ENCODE measurements around the gene TCOF1. TPM values are rescaled to one million over a fixed set of nuclear protein-coding genes. Genes with fewer than 3 reads are reported as not detected.

The TCOF1 gene
- total and polyA plus RNA-seq, 2 donors (not counting 3 experiments of a cell fraction or from before 2014, with no cell fraction given) = 11.2 to 52.0 TPM

- Histone ChIP-seq H3K4me1 (ENCODE audit: control insufficient read depth, extremely low read depth, insufficient read depth, low read length) (peaks cover 4% of the 10 kb centered on the region), H2AFZ (ENCODE audit: low read depth, low read length) (no peak overlapping the region), H3K27me3 (ENCODE audit: control insufficient read depth in 2 of 2, insufficient read depth in 2 of 2, low read length in 2 of 2) (no peaks in the 10 kb centered on the region), H3K9me3 (replicated peaks; ENCODE audit: control insufficient read depth, insufficient read depth, low read length) (no peaks in the 10 kb centered on the region), H3K27ac (ENCODE audit: insufficient read depth, low read depth, low read length) (no peak overlapping the region), H3K4me3 (replicated peaks in 1 of 3; ENCODE audit: insufficient read depth in 1 of 3, low read depth in 1 of 3, low read length in 3 of 3) (no peak overlapping the region), H4K20me1 (replicated peaks; ENCODE audit: control insufficient read depth, extremely low read depth, insufficient read depth, low read length) (no peaks in the 10 kb centered on the region), H3K79me2 (ENCODE audit: control insufficient read depth, insufficient read depth, low read length) (no peaks in the 10 kb centered on the region), H3K4me2 (ENCODE audit: insufficient read depth, low read length) (no peak overlapping the region), H3K9me1 (replicated peaks; ENCODE audit: control insufficient read depth, extremely low read depth, insufficient read depth, low read length) (no peaks in the 10 kb centered on the region), H3K36me3 (ENCODE audit: control insufficient read depth in 2 of 2, extremely low read depth in 1 of 2, insufficient read depth in 2 of 2, low read length in 2 of 2) (no peaks in the 10 kb centered on the region), H3K9ac (replicated peaks; ENCODE audit: extremely low read depth, insufficient read depth, low read length) (no peak overlapping the region)
- no peak for DNase-seq (ENCODE audit: low read depth, low spot score)
- FAIRE-seq = no peak
- POLR2A ChIA-PET = no interaction called here
- intact Hi-C loops (cut with micrococcal nuclease) (no loop called here), dilution Hi-C loops (cut with MboI; ENCODE audit: extremely low pct_ligation_motif_present, low sequenced_read_pairs) (no loop called here)
- no TSS peak for BruUV-seq (replicated peaks)
- no peak for TF ChIP-seq CTCF (IDR thresholded peaks at IDR 0.05; ENCODE audit: extremely low read depth in 1 of 2, insufficient read depth in 1 of 2, low read depth in 1 of 2, low read length in 2 of 2)
- TF ChIP-seq GATA2 (IDR thresholded peaks at IDR 0.05; ENCODE audit: insufficient read depth, insufficient read length, low read depth, low read length) = no peak
- TF ChIP-seq MAX (IDR thresholded peaks at IDR 0.05; ENCODE audit: insufficient read depth, insufficient read length) = no peak
- no peak for TF ChIP-seq MYC (IDR thresholded peaks at IDR 0.05; ENCODE audit: low read depth, low read length)
- no peak for TF ChIP-seq JUN (IDR thresholded peaks at IDR 0.05; ENCODE audit: borderline replicate concordance, insufficient read depth, insufficient read length, low read depth)
- TF ChIP-seq POLR2A (IDR thresholded peaks at IDR 0.05; ENCODE audit: low read depth, low read length) = no peak
- TF ChIP-seq POLR2AphosphoS5 (IDR thresholded peaks at IDR 0.05; ENCODE audit: insufficient read depth, low read depth, low read length) = no peak
- TF ChIP-seq EZH2 (IDR thresholded peaks at IDR 0.05; ENCODE audit: borderline replicate concordance, low read depth, low read length, severe bottlenecking) = no peak
- CTCF ChIA-PET = no interaction called here
Measured at GRCh38 chr5:150408231-150408943, 50.9 kb downstream of the TCOF1 start.

Measured in endothelial cell of umbilical vein (primary cell).